ENCODE measurements around the gene ETFA.

DNA sequence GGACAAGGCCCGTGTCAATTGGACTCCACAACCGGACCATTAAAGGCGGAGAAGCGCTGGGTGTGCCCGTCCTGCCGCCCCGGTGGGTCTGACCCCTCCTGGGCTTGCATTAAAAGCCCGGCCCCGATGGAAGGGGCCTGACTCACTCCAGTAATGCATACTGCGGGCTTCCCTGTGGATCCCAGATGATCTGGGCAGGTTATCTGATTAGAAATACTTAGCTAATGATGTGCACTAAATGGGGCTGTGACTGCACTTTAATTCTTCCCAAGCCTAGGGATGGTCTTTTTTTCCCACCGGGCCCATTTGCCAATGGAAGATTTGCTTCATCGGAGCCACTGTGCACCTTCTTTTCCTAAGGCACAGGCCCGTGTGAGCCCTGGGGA is 126.6 kb downstream of the ETFA start:
- TF ChIP-seq, protein P1, sequence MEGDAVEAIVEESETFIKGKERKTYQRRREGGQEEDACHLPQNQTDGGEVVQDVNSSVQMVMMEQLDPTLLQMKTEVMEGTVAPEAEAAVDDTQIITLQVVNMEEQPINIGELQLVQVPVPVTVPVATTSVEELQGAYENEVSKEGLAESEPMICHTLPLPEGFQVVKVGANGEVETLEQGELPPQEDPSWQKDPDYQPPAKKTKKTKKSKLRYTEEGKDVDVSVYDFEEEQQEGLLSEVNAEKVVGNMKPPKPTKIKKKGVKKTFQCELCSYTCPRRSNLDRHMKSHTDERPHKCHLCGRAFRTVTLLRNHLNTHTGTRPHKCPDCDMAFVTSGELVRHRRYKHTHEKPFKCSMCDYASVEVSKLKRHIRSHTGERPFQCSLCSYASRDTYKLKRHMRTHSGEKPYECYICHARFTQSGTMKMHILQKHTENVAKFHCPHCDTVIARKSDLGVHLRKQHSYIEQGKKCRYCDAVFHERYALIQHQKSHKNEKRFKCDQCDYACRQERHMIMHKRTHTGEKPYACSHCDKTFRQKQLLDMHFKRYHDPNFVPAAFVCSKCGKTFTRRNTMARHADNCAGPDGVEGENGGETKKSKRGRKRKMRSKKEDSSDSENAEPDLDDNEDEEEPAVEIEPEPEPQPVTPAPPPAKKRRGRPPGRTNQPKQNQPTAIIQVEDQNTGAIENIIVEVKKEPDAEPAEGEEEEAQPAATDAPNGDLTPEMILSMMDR (IDR thresholded peaks at IDR 0.05) = no peak
- TF ChIP-seq POLR2A (IDR thresholded peaks at IDR 0.05) = no peak
